ENCODE results near the gene AURKAIP1.

DNA sequence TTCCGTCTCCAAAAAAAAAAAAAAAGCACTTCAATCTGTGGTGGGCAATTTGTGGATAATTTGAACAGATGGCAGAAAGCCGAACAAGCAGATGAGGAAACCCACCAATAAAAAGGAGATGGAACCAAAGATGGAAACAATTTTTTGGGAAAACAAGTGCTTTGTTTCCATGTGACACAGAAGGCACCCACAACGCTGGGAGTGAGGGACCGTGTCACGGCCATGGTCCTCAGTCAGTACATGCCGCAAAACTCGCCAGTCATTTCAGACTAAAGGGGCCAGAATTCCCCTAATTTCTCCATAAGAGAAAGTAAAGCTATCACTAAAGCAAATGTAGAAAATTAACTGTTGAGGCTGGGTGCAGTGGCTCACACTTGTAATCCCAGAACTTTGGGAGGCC, 19.1 kb upstream of the AURKAIP1 start:
- TF ChIP-seq, protein P1, sequence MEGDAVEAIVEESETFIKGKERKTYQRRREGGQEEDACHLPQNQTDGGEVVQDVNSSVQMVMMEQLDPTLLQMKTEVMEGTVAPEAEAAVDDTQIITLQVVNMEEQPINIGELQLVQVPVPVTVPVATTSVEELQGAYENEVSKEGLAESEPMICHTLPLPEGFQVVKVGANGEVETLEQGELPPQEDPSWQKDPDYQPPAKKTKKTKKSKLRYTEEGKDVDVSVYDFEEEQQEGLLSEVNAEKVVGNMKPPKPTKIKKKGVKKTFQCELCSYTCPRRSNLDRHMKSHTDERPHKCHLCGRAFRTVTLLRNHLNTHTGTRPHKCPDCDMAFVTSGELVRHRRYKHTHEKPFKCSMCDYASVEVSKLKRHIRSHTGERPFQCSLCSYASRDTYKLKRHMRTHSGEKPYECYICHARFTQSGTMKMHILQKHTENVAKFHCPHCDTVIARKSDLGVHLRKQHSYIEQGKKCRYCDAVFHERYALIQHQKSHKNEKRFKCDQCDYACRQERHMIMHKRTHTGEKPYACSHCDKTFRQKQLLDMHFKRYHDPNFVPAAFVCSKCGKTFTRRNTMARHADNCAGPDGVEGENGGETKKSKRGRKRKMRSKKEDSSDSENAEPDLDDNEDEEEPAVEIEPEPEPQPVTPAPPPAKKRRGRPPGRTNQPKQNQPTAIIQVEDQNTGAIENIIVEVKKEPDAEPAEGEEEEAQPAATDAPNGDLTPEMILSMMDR (IDR thresholded peaks at IDR 0.05; ENCODE audit: insufficient read depth, low read length): no peak
- TF ChIP-seq POLR2AphosphoS5 (IDR thresholded peaks at IDR 0.05; ENCODE audit: low read depth): no peak

Data from HL-60 (cell line).